Colonic mucosa (tissue), 4 donors: ENCODE data around the gene CDK10. TPM values are rescaled to one million over a fixed set of nuclear protein-coding genes. Genes with fewer than 3 reads are reported as not detected.

Source experiments
- DNase-seq: peaks from one replicate; pipeline ENCODE4 v3.0.0-alpha.2; 2020
- H3K27ac ChIP-seq: fragments of 200-600 bp; one replicate; pipeline ENCODE4 v1.8.0; 2021
- H3K27me3 ChIP-seq: fragments of 200-600 bp; one replicate; pipeline ENCODE4 v1.8.0; 2021
- H3K36me3 ChIP-seq: fragments of 200-600 bp; one replicate; pipeline ENCODE4 v1.8.0; 2021
- H3K4me1 ChIP-seq: fragments of 200-600 bp; one replicate; pipeline ENCODE4 v1.8.0; 2021; ENCODE audit warnings: mild to moderate bottlenecking
- H3K4me3 ChIP-seq: fragments of 200-600 bp; one replicate; pipeline ENCODE4 v1.8.0; 2021
- H3K9ac ChIP-seq, 2 donors: one replicate each; pipeline ENCODE4 v1.7.0; 2013; ENCODE audit warnings: control low read depth in 2 of 2, low read depth in 2 of 2, low read length in 2 of 2
- H3K9me3 ChIP-seq: fragments of 200-600 bp; one replicate; pipeline ENCODE4 v1.8.0; 2021
- CTCF ChIP-seq: fragments of 200-600 bp; IDR thresholded peaks from one replicate; pipeline ENCODE4 v1.8.0; 2022; ENCODE audit warnings: antibody characterized with exemption, mild to moderate bottlenecking
- intact Hi-C: fragments of 100-400 bp; cut with DNase I; formaldehyde crosslinking; loops from one replicate; pipeline ENCODE4 v1.14.1; 2022
- total RNA-seq, 2 donors: library from RNA; stranded (reverse); fragmentation: NEBNext Ultra II Directional in 1 of 2; extraction: Animal tissue kit (Norgen Biotek cat#: 25700) in 1 of 2; gene quantifications; one replicate each; pipeline ENCODE4 v1.2.1, GENCODE V29; 2021
- donor health status: healthy.
- donor health status: DM: no; HTN: no; CAD: no.
- donor health status: DM: no; HTN: no; CAD: no.

Gene CDK10
- total RNA-seq, 2 donors from 2014 or later, result 72.2 to 136 TPM

GRCh38 chr16:89706518-89707260, 20.2 kb downstream of the CDK10 start:
- DNase-seq, result no peak
- Histone ChIP-seq H3K27ac (no peak overlapping the region), H3K4me1 (no peaks in the 10 kb centered on the region), H3K9ac (peak overlapping the region in 1 of 2 donors; percentile 16), H3K36me3 (no peaks in the 10 kb centered on the region), H3K9me3 (no peaks in the 10 kb centered on the region), H3K27me3 (no peaks in the 10 kb centered on the region), H3K4me3 (no peak overlapping the region)
- no peak for TF ChIP-seq CTCF
- intact Hi-C loops, result loop anchor here (5.0 kb wide), 2 partner anchors 86 to 156 kb away; no protein-coding TSS in a partner anchor

DNA sequence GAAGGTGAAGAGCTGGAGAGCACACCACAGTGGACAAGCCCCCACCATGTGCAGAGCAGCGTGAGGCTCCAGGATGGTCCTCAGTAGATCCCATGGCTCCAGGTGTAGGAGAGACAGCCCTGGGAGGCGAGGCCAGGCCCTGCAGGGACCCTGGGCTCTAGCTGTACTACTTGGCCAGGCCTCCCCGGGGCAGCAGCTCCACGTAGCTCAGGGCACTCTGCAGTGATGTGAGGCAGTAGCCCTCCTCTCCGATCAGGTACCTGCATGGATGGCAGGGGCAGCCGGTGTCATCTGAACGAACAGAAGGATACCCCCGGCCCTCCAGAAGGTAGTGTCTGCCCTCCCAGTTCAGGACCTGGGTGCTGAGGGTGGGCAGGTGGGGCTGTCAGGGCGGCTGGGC, 21.2 kb downstream of the CDK10 start:
- H3K27ac ChIP-seq, result no peak overlapping the region
- no peak overlapping the region for H3K4me3 ChIP-seq
- no peaks in the 10 kb centered on the region for H3K27me3 ChIP-seq
- intact Hi-C loops, result loop anchor here (5.0 kb wide), 2 partner anchors 85 to 155 kb away; no protein-coding TSS in a partner anchor
- H3K4me1 ChIP-seq, result peaks cover 5% of the 10 kb centered on the region
- no peak for TF ChIP-seq CTCF
- H3K36me3 ChIP-seq, result no peaks in the 10 kb centered on the region
- H3K9me3 ChIP-seq, result no peaks in the 10 kb centered on the region
- no peak for DNase-seq
- H3K9ac ChIP-seq, result no peak overlapping the region

- DNase-seq, result peak; percentile 77
- TF ChIP-seq CTCF, result no peak
- intact Hi-C loops, result loop anchor here (5.0 kb wide), 2 partner anchors 84 to 154 kb away; no protein-coding TSS in a partner anchor
Observed at GRCh38 chr16:89708481-89708931, 22.0 kb downstream of the CDK10 start.

DNA sequence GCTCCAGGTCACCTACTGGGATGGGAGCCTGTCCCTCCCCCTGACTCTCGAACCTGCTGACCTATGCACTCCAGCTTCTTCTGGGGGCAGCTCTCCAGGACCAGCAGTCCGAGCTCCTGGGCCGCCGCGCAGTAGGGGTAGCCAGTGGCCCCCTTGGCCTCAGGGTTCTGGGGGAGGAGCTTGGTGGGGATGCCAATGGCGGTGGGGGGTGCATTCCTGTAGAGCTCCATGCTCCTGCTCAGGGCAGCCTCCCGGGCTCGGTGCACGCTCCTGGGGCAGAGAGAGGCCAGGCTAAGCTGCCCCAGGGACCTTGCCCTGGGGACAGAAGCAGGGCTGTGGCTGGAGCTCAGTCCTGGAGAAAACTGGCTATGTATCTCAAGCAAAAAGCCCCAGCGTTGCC, 22.7 kb downstream of the CDK10 start:
- no peak for DNase-seq
- no peak overlapping the region for H3K4me3 ChIP-seq
- no peaks in the 10 kb centered on the region for H3K9me3 ChIP-seq
- intact Hi-C loops, result loop anchor here (5.0 kb wide), 2 partner anchors 83 to 153 kb away; no protein-coding TSS in a partner anchor
- H3K27ac ChIP-seq, result no peak overlapping the region
- no peaks in the 10 kb centered on the region for H3K27me3 ChIP-seq
- peaks cover 5% of the 10 kb centered on the region for H3K4me1 ChIP-seq
- H3K36me3 ChIP-seq, result no peaks in the 10 kb centered on the region
- no peak for TF ChIP-seq CTCF
- H3K9ac ChIP-seq, result no peak overlapping the region

More at GRCh38 chr16:89708481-89708931, 22.0 kb downstream of the CDK10 start:
- peak overlapping the region in 1 of 2 donors; percentile 40 for H3K9ac ChIP-seq
- H3K4me3 ChIP-seq, result no peak overlapping the region
- no peak overlapping the region for H3K27ac ChIP-seq
- H3K27me3 ChIP-seq, result no peaks in the 10 kb centered on the region
- no peaks in the 10 kb centered on the region for H3K9me3 ChIP-seq
- H3K36me3 ChIP-seq, result no peaks in the 10 kb centered on the region
- H3K4me1 ChIP-seq, result peaks cover 5% of the 10 kb centered on the region

GRCh38 chr16:89709716-89710432, 23.4 kb downstream of the CDK10 start:
- peaks cover 5% of the 10 kb centered on the region for H3K4me1 ChIP-seq
- DNase-seq, result no peak
- no peak overlapping the region for H3K27ac ChIP-seq
- no peak overlapping the region for H3K9ac ChIP-seq
- no peaks in the 10 kb centered on the region for H3K9me3 ChIP-seq
- no peak overlapping the region for H3K4me3 ChIP-seq
- no peaks in the 10 kb centered on the region for H3K27me3 ChIP-seq
- no peak for TF ChIP-seq CTCF
- no peaks in the 10 kb centered on the region for H3K36me3 ChIP-seq
- intact Hi-C loops, result loop anchor here (5.0 kb wide), 2 partner anchors 82 to 152 kb away; no protein-coding TSS in a partner anchor
